D721Med (cell line): ENCODE results near the gene CLRN2.

ENCODE experiments used
- DNase-seq: peaks from one replicate; pipeline ENCODE4 v3.0.0; 2011; ENCODE audit warnings: low spot score; ENCODE audit not compliant: insufficient read length
- FAIRE-seq: peaks from 2 replicates; lab custom pipeline; 2011; peaks lifted over from hg19 to GRCh38; lab: Jason Lieb, UNC
- CTCF ChIP-seq: IDR thresholded peaks from 2 replicates; pipeline ENCODE4 v1.5.1; 2012; ENCODE audit warnings: mild to moderate bottlenecking, control low read depth; ENCODE audit not compliant: insufficient read depth; ENCODE audit errors: missing control alignments

The CLRN2 gene

GRCh38 chr4:17480210-17480927, 34.6 kb upstream of the CLRN2 start:
- TF ChIP-seq CTCF = no peak
- no peak for FAIRE-seq
- no peak for DNase-seq

GRCh38 chr4:17480955-17481354, 34.0 kb upstream of the CLRN2 start:
- DNase-seq (no peak), FAIRE-seq (no peak)
- TF ChIP-seq CTCF = no peak

- TF ChIP-seq CTCF = no peak
- FAIRE-seq (no peak), DNase-seq (no peak)
Observed at GRCh38 chr4:17482716-17483115, 32.2 kb upstream of the CLRN2 start.

- DNase-seq = no peak
- TF ChIP-seq CTCF = no peak
- FAIRE-seq = no peak
Observed at GRCh38 chr4:17489123-17489522, 25.8 kb upstream of the CLRN2 start.

- FAIRE-seq (no peak), DNase-seq (no peak)
- TF ChIP-seq CTCF = no peak
Observed at GRCh38 chr4:17489721-17490120, 25.2 kb upstream of the CLRN2 start.

GRCh38 chr4:17490575-17491059, 24.3 kb upstream of the CLRN2 start:
- FAIRE-seq = no peak
- TF ChIP-seq CTCF = no peak

GRCh38 chr4:17491196-17491595, 23.8 kb upstream of the CLRN2 start:
- TF ChIP-seq CTCF = no peak
- no peak for DNase-seq
- FAIRE-seq = no peak

More at GRCh38 chr4:17490575-17491059, 24.3 kb upstream of the CLRN2 start:
- DNase-seq = no peak
